ENCODE measurements around the gene WIPI1. TPM values are rescaled to one million over a fixed set of nuclear protein-coding genes. Genes with fewer than 3 reads are reported as not detected.
A peak's percentile ranks its signal among the peaks of the same experiment; 100 is the strongest.

WIPI1 gene
- total and polyA plus RNA-seq, 2 of the 13 experiments (the other 11 are each of a cell fraction or from before 2014, with no cell fraction given), result 29.4 to 141 TPM

DNA sequence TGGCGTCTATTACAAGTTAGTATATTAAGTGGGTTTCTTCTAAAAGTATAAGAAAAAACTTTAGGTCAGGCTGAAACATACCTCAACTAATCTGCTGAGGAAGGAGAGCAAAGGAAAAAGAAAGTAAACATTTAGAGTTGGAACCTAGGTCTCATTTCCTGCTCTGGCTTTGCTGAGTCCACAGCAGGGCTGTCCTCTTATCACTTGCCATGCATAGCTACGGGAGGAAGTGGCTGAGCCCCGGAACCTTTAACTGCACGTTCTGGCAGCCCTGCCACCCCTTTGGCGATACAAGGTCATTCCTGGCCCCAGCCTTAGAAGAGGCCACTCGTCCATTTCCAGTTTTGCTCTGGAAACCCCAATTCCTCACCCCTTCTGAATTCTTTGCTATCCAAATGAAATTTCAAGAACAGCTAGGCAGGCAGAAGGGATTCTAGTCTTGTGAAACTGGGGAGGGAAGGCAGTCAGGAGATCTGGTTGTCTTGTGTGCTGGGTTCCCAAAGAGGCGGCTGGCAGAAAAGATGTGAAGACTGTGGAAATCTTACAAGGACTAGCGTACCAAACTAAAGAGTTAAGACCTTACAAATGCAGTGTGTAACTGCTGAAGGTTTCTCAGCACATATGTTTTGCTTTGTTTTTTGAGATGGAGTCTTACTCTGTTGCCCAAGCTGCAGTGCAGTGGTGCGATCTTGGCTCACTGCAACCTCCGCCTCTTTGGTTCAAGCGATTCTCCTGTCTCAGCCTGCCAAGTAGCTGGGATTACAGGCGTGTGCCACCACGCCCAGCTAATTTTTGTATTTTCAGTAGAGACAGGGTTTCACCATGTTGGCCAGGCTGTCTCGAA is 19.1 kb downstream of the WIPI1 start (continued):
- no peak for TF ChIP-seq POLR2A (IDR thresholded peaks at IDR 0.05; ENCODE audit: insufficient read depth in 1 of 2, low read depth in 2 of 2, low read length in 2 of 2)
- TF ChIP-seq HNF4A (CRISPR knock-in tag; IDR thresholded peaks at IDR 0.05), result peak; percentile 33; the same call in 1 of the 2 replicates
- TF ChIP-seq, protein P1, sequence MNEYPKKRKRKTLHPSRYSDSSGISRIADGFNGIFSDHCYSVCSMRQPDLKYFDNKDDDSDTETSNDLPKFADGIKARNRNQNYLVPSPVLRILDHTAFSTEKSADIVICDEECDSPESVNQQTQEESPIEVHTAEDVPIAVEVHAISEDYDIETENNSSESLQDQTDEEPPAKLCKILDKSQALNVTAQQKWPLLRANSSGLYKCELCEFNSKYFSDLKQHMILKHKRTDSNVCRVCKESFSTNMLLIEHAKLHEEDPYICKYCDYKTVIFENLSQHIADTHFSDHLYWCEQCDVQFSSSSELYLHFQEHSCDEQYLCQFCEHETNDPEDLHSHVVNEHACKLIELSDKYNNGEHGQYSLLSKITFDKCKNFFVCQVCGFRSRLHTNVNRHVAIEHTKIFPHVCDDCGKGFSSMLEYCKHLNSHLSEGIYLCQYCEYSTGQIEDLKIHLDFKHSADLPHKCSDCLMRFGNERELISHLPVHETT (CRISPR knock-in tag; conservative IDR thresholded peaks at IDR 0.05), result no peak
- no peak for TF ChIP-seq NFE2 (CRISPR knock-in tag; IDR thresholded peaks at IDR 0.05)
- TF ChIP-seq ZNF510 (CRISPR knock-in tag; IDR thresholded peaks at IDR 0.05; ENCODE audit: low read depth), result no peak
- TF ChIP-seq HDAC6 (IDR thresholded peaks at IDR 0.05; ENCODE audit: low read depth, low read length), result no peak
- TF ChIP-seq, protein P2, sequence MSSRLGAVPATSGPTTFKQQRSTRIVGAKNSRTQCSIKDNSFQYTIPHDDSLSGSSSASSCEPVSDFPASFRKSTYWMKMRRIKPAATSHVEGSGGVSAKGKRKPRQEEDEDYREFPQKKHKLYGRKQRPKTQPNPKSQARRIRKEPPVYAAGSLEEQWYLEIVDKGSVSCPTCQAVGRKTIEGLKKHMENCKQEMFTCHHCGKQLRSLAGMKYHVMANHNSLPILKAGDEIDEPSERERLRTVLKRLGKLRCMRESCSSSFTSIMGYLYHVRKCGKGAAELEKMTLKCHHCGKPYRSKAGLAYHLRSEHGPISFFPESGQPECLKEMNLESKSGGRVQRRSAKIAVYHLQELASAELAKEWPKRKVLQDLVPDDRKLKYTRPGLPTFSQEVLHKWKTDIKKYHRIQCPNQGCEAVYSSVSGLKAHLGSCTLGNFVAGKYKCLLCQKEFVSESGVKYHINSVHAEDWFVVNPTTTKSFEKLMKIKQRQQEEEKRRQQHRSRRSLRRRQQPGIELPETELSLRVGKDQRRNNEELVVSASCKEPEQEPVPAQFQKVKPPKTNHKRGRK (CRISPR knock-in tag; IDR thresholded peaks at IDR 0.05), result no peak
- TF ChIP-seq, protein P3, sequence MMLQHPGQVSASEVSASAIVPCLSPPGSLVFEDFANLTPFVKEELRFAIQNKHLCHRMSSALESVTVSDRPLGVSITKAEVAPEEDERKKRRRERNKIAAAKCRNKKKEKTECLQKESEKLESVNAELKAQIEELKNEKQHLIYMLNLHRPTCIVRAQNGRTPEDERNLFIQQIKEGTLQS (CRISPR knock-in tag; IDR thresholded peaks at IDR 0.05), result no peak
- no peak for TF ChIP-seq RFXANK (CRISPR knock-in tag; IDR thresholded peaks at IDR 0.05)
- TF ChIP-seq NFKBIZ (CRISPR knock-in tag; IDR thresholded peaks at IDR 0.05), result no peak
- no peak for TF ChIP-seq U2AF1 (optimal IDR thresholded peaks at IDR 0.05; ENCODE audit: low read depth, low read length)
- TF ChIP-seq, protein P4, sequence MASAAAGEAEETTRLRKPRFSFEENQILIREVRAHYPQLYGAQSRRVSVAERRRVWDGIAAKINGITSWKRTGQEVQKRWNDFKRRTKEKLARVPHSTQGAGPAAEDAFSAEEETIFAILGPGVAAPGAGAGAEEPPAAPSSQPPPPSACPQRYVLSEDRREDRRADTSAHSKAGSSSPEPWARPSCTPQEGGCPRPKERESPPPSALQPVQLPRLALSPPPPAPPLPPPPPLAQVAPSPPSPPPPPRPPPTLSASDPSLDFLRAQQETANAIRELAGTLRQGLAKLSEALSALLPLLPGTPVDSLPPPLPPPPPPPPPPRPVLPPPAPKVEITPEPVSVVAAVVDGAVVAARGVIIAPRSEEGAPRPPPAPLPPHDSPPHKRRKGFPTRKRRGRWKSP (CRISPR knock-in tag; IDR thresholded peaks at IDR 0.05), result no peak
- TF ChIP-seq HNRNPLL (IDR thresholded peaks at IDR 0.05; ENCODE audit: low read depth, low read length, poor library complexity, severe bottlenecking), result no peak
- TF ChIP-seq, protein P5, sequence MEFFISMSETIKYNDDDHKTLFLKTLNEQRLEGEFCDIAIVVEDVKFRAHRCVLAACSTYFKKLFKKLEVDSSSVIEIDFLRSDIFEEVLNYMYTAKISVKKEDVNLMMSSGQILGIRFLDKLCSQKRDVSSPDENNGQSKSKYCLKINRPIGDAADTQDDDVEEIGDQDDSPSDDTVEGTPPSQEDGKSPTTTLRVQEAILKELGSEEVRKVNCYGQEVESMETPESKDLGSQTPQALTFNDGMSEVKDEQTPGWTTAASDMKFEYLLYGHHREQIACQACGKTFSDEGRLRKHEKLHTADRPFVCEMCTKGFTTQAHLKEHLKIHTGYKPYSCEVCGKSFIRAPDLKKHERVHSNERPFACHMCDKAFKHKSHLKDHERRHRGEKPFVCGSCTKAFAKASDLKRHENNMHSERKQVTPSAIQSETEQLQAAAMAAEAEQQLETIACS (CRISPR knock-in tag; IDR thresholded peaks at IDR 0.05), result no peak
- no peak for TF ChIP-seq HOXD1 (CRISPR knock-in tag; IDR thresholded peaks at IDR 0.05)
- no peak for TF ChIP-seq BRCA1 (CRISPR knock-in tag; IDR thresholded peaks at IDR 0.05)
- TF ChIP-seq, protein P6, sequence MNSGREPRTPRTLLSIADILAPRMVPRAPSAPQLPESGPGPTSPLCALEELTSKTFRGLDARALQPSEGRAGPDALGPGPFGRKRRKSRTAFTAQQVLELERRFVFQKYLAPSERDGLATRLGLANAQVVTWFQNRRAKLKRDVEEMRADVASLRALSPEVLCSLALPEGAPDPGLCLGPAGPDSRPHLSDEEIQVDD (CRISPR knock-in tag; IDR thresholded peaks at IDR 0.05; ENCODE audit: borderline replicate concordance), result no peak
- TF ChIP-seq NONO (IDR thresholded peaks at IDR 0.05), result no peak
- no peak for TF ChIP-seq NONO (CRISPR knock-in tag; conservative IDR thresholded peaks at IDR 0.05)
- no peak for TF ChIP-seq TBP (CRISPR knock-in tag; IDR thresholded peaks at IDR 0.05)
- TF ChIP-seq, protein P7, sequence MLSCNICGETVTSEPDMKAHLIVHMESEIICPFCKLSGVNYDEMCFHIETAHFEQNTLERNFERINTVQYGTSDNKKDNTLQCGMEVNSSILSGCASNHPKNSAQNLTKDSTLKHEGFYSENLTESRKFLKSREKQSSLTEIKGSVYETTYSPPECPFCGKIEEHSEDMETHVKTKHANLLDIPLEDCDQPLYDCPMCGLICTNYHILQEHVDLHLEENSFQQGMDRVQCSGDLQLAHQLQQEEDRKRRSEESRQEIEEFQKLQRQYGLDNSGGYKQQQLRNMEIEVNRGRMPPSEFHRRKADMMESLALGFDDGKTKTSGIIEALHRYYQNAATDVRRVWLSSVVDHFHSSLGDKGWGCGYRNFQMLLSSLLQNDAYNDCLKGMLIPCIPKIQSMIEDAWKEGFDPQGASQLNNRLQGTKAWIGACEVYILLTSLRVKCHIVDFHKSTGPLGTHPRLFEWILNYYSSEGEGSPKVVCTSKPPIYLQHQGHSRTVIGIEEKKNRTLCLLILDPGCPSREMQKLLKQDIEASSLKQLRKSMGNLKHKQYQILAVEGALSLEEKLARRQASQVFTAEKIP (CRISPR knock-in tag; IDR thresholded peaks at IDR 0.05; ENCODE audit: borderline replicate concordance), result no peak
- TF ChIP-seq ESRRA (CRISPR knock-in tag; IDR thresholded peaks at IDR 0.05; ENCODE audit: low read depth), result no peak; the same call in 1 of the 2 replicates
- TF ChIP-seq ZNF317 (CRISPR knock-in tag; IDR thresholded peaks at IDR 0.05), result no peak

All from HepG2 (cell line).